Omental fat pad (tissue), 4 donors: ENCODE measurements around the gene TAL1. TPM values are rescaled to one million over a fixed set of nuclear protein-coding genes. Genes with fewer than 3 reads are reported as not detected.

Source experiments
- ATAC-seq: fragments of 150-250 bp; one replicate; pipeline ENCODE4 v1.9.1; 2016; ENCODE audit warnings: mild to moderate bottlenecking, moderate library complexity; ENCODE audit not compliant: low FRiP score
- DNase-seq: peaks from one replicate; pipeline ENCODE4 v3.0.0-alpha.2; 2019; ENCODE audit warnings: low spot score
- total RNA-seq, 4 donors: library from RNA; depleted of rRNA; stranded (reverse); fragments of >200 nt; gene quantifications; one replicate each; pipeline ENCODE4 v1.1.0, GENCODE V29; 2016
- TF ChIP-seq, protein P1 (sequence below), 3 donors: fragments of 450-650 bp; IDR thresholded peaks; one replicate each; pipeline ENCODE4 v1.5.1; 2016 to 2017; ENCODE audit warnings: antibody characterized with exemption in 3 of 3, mild to moderate bottlenecking in 3 of 3, moderate library complexity in 2 of 3

TAL1 gene
- total RNA-seq, 4 donors from 2014 or later = 2.4 to 21.1 (median 5.1) TPM

DNA sequence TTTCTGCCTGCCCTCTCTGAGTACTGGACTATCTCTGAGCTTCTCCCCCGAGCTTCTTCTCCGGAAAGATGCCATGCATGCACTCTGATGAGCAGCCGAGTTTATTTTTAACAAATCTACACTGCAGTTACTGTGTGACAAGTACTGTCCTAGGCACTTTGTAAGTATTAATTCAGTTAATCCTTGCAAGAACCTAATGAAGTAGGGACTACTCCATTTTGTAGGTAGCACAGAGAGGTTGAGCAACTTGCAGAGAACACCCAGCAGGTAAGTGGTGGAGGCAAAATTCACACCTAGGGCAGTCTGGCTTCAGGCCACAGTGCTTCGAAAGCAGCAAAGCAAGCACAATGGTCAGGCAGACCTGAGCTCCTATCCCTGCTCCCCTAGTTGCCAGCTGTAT, 3.8 kb upstream of the TAL1 start:
- TF ChIP-seq, protein P1, sequence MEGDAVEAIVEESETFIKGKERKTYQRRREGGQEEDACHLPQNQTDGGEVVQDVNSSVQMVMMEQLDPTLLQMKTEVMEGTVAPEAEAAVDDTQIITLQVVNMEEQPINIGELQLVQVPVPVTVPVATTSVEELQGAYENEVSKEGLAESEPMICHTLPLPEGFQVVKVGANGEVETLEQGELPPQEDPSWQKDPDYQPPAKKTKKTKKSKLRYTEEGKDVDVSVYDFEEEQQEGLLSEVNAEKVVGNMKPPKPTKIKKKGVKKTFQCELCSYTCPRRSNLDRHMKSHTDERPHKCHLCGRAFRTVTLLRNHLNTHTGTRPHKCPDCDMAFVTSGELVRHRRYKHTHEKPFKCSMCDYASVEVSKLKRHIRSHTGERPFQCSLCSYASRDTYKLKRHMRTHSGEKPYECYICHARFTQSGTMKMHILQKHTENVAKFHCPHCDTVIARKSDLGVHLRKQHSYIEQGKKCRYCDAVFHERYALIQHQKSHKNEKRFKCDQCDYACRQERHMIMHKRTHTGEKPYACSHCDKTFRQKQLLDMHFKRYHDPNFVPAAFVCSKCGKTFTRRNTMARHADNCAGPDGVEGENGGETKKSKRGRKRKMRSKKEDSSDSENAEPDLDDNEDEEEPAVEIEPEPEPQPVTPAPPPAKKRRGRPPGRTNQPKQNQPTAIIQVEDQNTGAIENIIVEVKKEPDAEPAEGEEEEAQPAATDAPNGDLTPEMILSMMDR (IDR thresholded peaks at IDR 0.05) = no peak
- DNase-seq (no peak), ATAC-seq (no peak)

DNA sequence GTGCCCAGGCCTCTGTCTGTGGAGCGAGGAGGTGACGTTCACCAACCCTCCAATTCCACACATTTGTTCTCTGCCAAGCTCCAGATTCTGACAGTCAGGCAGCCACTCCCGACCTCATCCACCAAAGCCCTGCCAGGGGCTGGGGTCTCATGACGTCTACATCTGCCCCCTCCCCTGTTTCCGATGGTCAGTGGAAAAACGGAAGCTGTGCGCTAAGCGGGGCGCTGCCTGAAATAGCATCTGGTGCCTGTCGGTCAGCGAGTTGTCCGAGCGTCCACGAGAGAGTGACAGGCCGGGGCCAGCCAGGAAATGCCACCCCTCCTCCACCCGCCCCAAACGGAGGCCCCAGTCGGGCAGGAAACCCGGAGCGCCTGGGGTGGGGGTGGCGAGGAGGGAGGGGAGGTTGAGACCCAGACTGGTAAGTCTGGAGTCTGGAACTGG, 3.2 kb upstream of the TAL1 start:
- TF ChIP-seq, protein P1 (IDR thresholded peaks at IDR 0.05) = no peak
- ATAC-seq = no peak
- no peak for DNase-seq

- no peak for ATAC-seq
- TF ChIP-seq, protein P1 (IDR thresholded peaks at IDR 0.05) = no peak
- no peak for DNase-seq
These were observed 1.2 kb upstream of the TAL1 start for GRCh38 chr1:47233186-47233585.

DNA sequence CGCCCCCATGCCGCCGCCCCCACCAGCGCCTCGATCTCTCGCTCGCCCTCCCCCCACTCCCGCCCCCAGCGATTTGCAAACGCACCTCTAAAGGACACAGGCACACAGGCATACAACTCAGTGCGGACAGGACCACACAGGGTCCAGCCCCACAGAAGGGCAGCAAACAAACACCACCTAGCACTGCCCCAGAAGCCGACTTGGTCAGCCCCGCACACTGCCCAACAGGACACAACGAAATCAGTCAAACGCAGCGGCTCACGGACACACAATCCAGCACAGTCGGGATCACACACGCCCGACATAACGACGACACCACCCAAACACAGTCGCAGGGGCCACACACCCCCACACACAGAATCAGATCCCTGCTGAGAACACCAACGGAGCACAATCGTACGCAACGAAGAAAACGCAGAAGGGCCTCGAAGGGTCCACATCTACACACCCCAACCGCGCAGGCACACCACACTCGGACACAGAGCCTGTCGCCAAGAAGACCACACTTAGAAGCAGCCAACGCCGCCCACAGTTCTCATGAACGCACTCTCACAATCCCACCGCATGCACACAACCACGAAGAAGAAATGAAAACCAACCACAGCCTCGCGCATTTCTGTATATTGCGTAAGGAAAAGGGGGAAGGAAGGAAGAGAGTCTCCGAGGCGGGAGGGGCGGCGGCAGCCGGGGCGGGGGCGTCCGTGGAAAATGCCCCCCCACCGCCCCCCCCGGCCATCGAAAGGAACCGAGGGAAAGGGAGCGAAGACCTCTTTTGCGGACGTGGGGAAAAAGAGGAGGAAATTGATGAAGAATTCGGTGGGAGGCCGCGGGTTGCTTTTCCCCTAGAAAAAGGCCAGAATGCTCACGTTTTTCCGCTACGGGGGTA, 481 bp downstream of the TAL1 start:
- DNase-seq (no peak), ATAC-seq (no peak)
- TF ChIP-seq, protein P1 (IDR thresholded peaks at IDR 0.05) = no peak

DNA sequence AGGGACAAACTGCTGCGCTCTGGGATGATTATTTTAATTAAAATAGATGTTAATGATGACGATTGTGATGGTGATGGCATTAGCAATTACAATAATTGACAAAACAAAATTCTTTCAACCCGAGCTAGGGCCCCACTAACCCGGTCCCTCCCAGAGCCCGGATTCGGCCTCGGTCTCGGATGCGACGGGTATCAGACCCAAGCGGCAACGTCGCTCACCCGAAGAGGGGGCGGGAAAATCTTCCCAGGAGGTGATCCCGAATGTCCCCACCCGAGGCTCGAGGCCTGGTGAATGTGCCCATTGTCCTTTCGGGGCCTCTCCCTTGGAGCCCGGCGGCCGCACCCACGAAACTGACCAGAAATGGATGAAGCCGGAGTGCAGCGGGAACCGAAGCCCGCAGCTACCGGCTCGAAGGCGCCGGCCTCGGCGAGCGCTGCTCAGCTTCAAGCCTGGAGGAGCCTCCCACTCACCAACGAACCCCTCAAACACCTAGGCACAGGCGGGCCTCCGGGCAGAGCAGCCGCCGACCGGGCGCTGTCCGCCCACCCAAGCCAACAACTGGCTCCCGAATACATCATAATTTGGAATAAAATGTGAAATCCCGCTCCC, 1.2 kb downstream of the TAL1 start:
- TF ChIP-seq, protein P1 (IDR thresholded peaks at IDR 0.05) = no peak
- no peak for ATAC-seq

DNA sequence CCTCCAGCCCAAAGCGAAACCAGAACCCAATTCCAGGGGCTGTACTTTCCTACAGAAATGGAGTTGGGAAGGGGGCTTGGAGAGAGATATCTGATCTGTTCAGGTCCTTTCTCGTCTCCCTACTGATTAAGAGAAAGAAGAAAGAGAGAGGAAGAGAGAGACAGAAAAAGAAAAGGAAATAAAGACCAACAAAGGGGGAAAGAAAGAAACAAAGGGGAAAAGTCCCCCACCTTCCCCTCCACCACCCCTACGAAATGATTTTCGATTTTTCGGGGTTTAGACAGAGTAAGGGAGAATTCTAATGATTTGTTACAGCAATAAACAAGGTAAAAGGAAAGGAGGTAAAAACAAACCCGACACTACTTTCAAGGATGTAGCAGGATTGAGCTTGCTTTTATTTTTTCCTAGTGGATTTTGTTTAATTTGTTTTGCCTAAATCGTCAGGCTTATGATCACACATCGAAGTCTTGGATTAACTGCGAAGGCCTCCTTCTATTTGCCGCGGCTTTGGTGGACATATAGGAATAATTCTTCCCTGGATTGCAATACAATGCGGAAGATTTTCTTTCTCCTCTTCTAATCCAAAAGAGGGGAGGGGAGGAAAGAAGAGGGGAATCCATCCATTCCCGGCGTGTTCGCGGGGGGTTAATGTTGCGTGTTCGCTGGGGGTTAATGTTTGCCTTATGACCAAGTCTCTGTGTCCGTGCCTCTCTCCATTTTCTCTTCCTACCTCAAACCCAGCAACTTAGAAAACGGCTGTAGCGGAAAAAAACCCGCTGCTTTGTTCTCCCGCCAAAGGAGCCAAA, 1.9 kb downstream of the TAL1 start:
- no peak for DNase-seq
- no peak for ATAC-seq
- TF ChIP-seq, protein P1 (IDR thresholded peaks at IDR 0.05) = no peak

More for the DNA sequence above, 1.2 kb downstream of the TAL1 start:
- no peak for DNase-seq
